Measurements from ENCODE around the gene CCDC149. TPM values are rescaled to one million over a fixed set of nuclear protein-coding genes. Genes with fewer than 3 reads are reported as not detected.

Gene CCDC149
- total RNA-seq, 1 experiment from 2014 or later: 5.3 TPM

DNA sequence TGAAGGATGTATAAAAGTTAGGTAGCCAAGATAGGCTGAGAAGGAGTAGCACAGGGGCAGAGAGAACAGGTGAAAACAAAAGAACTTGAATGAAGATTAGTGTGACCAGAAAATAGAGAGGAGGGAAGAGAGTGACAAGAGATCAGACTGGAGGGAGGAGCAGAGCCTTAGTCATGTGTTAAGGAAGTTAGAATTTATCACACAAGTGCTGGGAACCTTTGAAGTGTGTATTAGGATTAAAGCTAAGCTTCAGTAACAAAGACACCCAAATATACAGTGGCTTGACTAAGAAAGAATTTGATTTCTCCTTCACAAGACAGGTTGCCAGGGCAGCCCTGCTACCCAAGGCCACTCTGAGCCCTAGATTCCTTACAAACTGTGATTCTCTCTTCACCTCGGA lies 10.7 kb upstream of the CCDC149 start:
- DNase-seq (ENCODE audit: low read depth, low spot score): no peak
- intact Hi-C loops (cut with micrococcal nuclease): no loop called here
- no peak overlapping the region for H3K4me3 ChIP-seq (replicated peaks in 1 of 2; ENCODE audit: low read depth in 1 of 2, low read length in 2 of 2)
- no peaks in the 10 kb centered on the region for H3K4me1 ChIP-seq (ENCODE audit: control insufficient read depth in 1 of 2, insufficient read depth in 2 of 2, low read length in 2 of 2)
- no peak overlapping the region for H3K4me2 ChIP-seq (ENCODE audit: low read length)
- no peaks in the 10 kb centered on the region for H3K9me2 ChIP-seq (ENCODE audit: insufficient read depth)
- H3K9ac ChIP-seq (ENCODE audit: low read length): no peak overlapping the region
- H3K36me3 ChIP-seq (ENCODE audit: control insufficient read depth in 1 of 2, insufficient read depth in 2 of 2, low read length in 2 of 2): no peaks in the 10 kb centered on the region
- peaks cover 17% of the 10 kb centered on the region for H3K27me3 ChIP-seq (ENCODE audit: insufficient read depth, low read length)
- no peaks in the 10 kb centered on the region for H3K9me3 ChIP-seq (ENCODE audit: control insufficient read depth in 1 of 2, insufficient read depth in 1 of 2, low read depth in 1 of 2, low read length in 2 of 2)
- ChIA-PET RAD21 (ENCODE audit: low non-redundant PET in 1 of 2, low total read pairs in 2 of 2, uncharacterized antibody in 2 of 2, unreplicated experiment in 2 of 2) (no interaction called here), POLR2A (no interaction called here), CTCF (no interaction called here)
- no TSS peak for BruUV-seq (replicated peaks)
- H3K79me2 ChIP-seq (ENCODE audit: insufficient read depth, low read length): no peaks in the 10 kb centered on the region
- H4K20me1 ChIP-seq (ENCODE audit: insufficient read depth): no peaks in the 10 kb centered on the region
- H2AFZ ChIP-seq (ENCODE audit: low read depth, low read length, poor library complexity, severe bottlenecking): no peak overlapping the region
- H3K27ac ChIP-seq (ENCODE audit: low read depth, low read length): no peak overlapping the region
- ATAC-seq: no peak
- TF ChIP-seq, protein P1, sequence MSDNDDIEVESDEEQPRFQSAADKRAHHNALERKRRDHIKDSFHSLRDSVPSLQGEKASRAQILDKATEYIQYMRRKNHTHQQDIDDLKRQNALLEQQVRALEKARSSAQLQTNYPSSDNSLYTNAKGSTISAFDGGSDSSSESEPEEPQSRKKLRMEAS (IDR thresholded peaks at IDR 0.05): no peak
- TF ChIP-seq ZNF274 (IDR thresholded peaks at IDR 0.05; ENCODE audit: low read depth, low read length): no peak
- TF ChIP-seq TCF7L2 (IDR thresholded peaks at IDR 0.05; ENCODE audit: borderline replicate concordance, extremely low read depth, insufficient read depth, insufficient read length): no peak
- no peak for TF ChIP-seq POLR2AphosphoS5 (IDR thresholded peaks at IDR 0.05; ENCODE audit: low read depth, low read length)
- TF ChIP-seq, protein P2, sequence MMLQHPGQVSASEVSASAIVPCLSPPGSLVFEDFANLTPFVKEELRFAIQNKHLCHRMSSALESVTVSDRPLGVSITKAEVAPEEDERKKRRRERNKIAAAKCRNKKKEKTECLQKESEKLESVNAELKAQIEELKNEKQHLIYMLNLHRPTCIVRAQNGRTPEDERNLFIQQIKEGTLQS (IDR thresholded peaks at IDR 0.05): no peak
- no peak for TF ChIP-seq YY1 (IDR thresholded peaks at IDR 0.05; ENCODE audit: extremely low read depth, insufficient replicate concordance, low read depth, low read length)
- no peak for TF ChIP-seq EZH2 (IDR thresholded peaks at IDR 0.05)
- no peak for TF ChIP-seq SRF (IDR thresholded peaks at IDR 0.05; ENCODE audit: low read depth)
- TF ChIP-seq EZH2phosphoT487 (IDR thresholded peaks at IDR 0.05; ENCODE audit: borderline replicate concordance): no peak
- no peak for TF ChIP-seq POLR2A (IDR thresholded peaks at IDR 0.05; ENCODE audit: borderline replicate concordance, extremely low read depth, insufficient read depth, insufficient read length)
- TF ChIP-seq, protein P3, sequence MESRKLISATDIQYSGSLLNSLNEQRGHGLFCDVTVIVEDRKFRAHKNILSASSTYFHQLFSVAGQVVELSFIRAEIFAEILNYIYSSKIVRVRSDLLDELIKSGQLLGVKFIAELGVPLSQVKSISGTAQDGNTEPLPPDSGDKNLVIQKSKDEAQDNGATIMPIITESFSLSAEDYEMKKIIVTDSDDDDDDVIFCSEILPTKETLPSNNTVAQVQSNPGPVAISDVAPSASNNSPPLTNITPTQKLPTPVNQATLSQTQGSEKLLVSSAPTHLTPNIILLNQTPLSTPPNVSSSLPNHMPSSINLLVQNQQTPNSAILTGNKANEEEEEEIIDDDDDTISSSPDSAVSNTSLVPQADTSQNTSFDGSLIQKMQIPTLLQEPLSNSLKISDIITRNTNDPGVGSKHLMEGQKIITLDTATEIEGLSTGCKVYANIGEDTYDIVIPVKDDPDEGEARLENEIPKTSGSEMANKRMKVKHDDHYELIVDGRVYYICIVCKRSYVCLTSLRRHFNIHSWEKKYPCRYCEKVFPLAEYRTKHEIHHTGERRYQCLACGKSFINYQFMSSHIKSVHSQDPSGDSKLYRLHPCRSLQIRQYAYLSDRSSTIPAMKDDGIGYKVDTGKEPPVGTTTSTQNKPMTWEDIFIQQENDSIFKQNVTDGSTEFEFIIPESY (IDR thresholded peaks at IDR 0.05; ENCODE audit: extremely low read depth, insufficient replicate concordance, low read length): no peak
- TF ChIP-seq SIN3A (IDR thresholded peaks at IDR 0.05; ENCODE audit: low read depth): no peak
